Stimulated activated CD8-positive, alpha-beta memory T cell treated with anti-CD3 and anti-CD28 coated beads, Interleukin-4, amount 100 ng/mL, for 1 hour (primary cell): ENCODE results near the gene RBMS1.

Experiments
- DNase-seq, 2 donors: peaks; one replicate each; pipeline ENCODE4 v3.0.0-alpha.2; 2020; ENCODE audit warnings: low read depth in 2 of 2, low spot score in 1 of 2

The RBMS1 gene

DNA sequence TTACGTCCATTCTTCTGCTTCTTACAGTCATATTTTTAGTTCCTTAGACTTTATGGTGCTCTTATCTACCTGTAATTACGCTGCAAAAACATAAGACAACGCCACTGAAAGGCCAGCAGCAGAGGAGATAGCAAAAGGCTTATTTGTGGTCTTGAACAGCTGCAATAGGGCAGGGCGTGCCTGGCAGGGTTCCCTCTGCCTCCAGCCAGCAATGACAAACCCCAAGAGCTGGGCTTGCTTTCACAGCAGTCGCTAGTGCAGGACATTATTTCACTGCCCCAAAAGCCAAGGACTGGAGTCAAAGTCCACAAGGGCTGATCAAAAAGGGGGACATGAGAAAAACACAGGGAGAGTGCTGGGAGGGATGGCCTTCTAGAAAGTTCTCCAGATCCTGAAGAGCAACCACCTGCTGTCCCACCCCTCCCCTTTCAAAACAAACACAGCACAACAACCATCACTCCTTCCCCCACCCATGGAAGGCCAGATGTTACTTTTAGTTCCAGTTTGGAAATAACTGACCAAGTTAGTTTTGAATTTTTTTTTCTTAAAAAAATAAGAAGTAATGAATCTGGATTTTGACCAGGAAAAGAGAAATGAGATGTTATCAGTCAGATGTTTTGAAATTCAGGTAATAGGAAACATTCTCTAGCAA is 127.8 kb downstream of the RBMS1 start:
- no peak for DNase-seq

DNA sequence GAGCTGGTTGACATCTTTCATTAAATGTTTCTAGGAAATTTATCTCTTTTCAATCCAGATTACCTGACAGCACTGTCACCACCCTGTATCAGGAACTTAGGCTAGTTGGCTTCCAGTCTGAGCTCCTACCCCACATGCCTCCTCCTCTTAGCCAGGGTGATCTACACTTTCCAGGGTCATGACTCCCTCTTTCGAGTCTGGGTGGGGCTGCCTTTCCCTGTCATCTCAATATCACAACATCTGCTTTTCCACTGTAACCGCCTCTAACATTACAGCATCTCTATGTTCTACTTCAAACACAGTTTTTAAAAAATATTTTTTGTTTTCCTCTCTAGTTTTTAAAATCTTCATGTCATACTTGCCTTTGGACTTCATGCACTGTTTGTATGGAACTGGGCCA is 129.2 kb downstream of the RBMS1 start:
- DNase-seq, result no peak

DNA sequence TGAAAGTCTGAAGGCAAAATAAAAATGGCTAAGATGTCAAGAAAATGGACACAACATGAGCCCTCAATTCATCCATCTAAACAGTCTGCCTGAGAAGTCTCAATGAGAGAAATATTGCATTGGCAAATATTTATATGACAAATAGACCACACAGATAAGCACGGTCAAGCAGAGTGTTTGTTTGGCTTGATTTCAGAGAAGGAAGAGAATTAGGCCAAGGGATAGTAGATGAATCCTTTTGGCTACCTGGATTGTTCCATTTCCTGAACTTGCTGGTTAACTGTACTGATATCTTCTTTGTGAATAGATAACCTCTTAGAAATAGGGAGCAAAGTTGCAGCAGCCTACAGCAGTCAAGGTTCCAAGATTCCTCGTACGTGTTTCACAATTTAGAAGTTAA is 129.6 kb downstream of the RBMS1 start:
- DNase-seq, result no peak

DNA sequence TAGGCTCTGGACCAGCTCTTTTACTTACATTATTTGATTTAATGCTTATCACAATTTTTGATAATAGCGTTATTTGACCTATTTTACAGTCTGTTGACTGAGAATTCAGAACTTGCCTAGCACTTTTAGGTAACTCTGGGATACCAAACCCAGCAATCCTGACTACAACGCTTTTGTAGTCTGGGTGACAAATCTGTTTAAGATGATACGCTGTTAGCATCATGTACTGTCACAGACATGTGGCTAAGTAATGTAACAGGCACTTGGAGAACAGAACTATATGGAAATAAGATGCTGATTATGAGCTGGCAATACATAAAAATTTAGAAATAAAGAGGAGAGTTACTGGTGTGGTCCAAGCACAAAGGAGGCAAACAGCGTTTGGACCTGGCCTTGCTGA is 130.6 kb downstream of the RBMS1 start:
- no peak for DNase-seq

DNA sequence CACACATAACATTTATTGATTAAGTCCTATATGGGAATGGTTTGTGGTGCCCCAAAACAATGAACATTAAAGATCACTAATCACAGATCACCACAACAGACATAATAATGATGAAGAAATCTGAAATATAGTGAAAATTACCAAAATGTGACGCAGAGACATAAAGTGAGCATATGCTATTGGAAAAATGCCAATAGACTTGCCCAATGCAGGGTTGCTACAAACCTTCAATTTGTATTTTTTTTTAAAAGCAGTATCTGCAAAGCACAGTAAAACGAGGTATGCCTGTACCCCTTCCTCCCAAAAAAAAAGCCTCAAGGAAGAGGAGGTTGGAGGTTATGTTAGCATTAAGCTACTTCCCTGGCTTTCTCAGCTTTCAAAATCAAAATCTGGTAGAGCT is 131.1 kb downstream of the RBMS1 start:
- no peak for DNase-seq

DNA sequence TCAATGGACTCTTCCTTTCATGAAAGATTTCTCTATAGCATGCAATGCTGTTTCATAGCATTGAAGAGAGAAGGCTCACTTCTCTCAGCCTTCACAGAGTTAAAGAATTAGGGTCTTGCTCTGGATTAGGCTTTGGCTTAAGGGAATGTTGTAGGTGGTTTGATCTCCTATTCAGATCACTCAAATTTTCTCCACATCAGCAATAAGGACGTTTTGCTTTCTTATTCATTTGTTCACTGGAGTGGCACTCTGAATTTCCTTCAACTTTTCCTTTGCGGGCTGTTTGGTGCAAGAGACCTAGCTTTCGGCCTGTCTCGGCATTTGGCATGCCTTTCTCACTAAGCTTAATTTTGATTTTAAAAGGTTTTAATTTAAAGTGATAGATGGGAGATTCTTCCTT is 131.6 kb downstream of the RBMS1 start:
- DNase-seq, result no peak

DNA sequence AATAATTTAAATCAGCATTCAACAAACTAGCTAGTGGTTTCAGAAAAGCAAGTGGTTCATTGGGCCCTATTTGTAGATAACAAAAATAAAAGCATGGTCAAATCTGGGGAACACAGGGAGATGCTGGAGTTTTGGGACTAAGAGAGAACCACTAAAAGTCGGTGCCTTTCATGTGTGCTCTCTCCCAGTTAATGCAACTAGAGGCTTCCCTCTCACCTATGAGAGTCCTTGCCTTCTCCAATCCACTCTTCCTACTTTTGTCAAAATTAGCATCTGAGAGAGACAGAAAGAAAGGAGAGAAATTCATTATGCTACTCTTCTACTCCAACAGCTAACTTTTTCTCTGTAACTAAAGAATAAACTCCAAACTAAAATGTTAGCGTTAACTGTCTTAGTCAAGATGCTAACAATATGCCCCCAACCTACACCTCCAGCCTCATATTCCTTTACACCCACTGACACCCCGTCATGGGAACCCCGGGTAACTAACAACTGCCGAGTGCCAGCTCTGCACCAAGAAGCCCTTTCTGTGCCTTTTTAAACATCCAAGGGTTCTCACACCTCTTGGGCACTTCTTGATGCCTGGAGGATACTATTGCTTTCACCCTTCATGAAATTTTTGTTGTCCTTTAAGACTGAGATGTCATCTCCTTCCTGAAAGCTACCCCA is 133.4 kb downstream of the RBMS1 start:
- no peak for DNase-seq

DNA sequence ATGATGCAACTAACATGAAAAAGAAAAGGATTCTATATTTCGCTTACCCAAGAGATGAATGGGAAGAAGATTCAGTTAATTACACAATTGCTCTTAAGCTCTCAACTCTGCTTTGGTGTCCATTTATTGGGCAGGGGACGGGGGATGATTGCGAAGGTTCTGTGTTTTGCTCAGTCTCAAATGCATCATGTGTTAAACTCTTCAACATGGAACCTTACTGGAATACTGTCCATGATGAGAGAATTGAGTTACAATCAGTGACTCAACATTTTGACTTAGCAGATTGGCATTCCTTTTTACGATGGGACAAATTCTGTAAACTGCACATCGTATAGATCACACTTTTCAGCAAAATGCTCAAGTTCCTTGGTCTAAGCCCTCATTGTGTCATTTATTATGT is 135.6 kb downstream of the RBMS1 start:
- DNase-seq, result no peak

DNA sequence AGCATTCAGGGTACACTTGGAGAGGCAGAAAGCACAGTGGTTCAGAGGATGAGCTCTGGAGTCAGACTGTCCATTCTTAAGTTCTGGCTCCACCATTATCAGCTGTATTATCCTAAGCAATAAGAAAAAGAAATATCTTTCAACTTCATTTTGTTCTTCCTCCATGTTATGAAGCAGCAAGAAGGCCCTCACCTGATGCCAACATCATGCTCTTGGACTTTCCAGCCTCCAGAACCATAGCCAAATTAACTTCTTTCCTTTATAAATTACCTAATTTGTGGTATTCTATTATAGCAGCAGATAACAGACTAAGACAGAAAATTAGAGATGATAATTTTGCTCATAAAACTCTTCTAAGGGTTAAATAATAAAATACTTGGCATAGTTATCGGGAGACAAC is 137.1 kb downstream of the RBMS1 start:
- DNase-seq, result no peak

DNA sequence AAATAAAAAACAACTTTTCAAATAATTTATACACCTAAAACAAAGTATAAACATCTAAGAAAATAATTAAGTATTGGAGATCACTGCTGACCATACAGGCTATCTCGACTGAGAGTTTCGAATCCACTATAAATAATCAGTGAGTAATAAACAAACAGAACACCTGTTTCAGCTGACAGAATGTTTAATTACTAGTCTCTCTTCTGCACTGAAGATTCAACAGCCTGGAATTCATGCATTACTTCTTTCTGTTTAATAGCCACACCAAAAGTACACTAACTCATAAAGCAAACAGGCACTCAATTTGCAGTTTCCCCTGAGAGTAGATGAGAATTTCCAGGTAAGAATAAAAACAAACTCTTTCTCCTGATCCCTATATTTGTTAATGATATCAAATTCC is 138.5 kb downstream of the RBMS1 start:
- no peak for DNase-seq

DNA sequence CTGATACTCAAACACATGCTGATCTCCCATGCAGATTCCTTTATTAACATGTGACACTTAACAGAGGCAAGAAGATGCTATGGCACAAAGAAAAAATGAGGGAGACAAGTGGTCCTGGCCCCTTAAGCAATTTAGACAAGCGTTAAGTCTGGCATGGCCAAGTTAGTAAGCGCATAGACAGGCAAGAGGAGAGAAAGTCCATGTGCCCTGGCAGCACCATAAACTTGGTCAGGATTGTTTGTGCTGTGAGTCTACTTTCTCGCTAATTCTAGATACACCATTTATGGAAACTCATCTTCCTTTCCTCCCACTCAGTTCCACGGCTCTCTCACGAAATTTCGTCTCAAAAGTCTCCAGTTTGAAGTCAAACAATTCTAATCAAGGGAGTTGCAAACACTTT is 138.9 kb downstream of the RBMS1 start:
- DNase-seq, result no peak

DNA sequence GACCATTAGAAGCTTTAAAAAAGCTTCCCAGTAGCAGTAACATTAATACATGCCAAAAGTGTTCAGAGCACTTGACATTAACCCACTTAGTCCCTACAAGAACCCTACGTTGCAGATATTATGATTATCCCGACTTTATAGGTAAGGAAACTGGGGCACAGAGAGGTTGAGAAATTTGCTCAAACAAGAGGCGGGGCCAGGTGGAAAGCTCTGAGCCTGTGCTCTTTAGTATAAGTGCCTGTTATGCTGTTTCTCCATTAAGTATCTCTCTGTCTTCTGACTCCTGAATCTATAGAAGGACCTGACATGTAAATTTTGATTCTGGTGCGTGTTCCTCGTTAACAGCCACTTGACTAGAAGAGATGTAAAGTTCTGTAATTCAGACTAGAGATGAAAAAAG is 139.8 kb downstream of the RBMS1 start:
- DNase-seq, result no peak

DNA sequence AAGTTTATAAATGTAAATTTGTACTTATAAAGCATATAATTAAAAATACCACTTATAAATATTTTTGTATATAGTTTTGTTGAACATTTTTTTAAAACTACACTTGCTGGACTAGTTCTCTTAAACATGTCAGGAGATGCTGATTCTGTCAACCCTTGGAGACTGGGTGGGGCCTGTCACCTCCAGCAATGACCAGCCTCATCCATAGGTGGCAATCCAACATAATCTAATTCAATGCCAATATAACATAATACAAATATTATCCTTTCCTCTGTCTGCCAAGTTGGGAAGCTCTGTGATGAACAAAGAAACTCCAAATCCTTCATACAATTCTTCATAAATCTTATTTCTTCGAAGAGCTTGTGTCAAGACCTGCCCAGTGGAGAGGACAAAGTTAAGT is 140.4 kb downstream of the RBMS1 start:
- DNase-seq, result no peak

DNA sequence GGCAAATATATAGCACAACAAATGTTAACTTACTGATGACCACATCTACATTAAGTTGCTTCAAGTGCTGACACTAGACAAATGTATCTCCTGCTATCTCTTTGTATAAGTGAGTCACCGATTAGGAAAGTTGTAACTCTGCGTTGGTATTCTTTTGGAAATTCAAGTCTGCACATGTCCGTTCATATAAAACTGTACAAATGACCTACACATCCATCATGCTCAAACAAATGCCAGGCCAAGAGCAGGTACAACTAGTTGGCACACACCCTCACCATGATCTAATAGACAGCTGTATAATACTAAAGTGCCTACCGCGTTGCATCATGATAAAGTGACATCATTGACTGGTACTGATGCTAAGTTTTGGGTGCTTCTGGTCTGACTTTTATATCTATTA is 141.1 kb downstream of the RBMS1 start:
- DNase-seq, result no peak

DNA sequence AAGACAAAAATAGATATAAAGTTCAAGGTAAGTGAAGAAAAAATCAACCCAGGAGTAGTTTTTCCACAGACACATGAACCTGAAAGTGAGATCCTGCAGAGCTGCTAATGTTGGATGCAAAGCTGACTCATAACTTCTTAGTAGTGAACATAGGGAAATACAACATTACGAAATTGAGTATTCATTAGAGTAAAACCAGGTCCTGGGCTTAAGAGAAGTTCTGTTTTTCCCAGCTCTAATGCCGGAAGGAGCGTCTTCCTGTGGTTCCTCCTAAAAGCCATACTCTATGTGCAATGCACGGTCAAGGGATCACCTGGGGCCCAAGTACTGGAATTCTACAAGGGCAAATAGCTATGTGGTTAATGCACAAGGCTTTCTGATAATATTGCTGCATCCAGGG is 141.7 kb downstream of the RBMS1 start:
- DNase-seq, result no peak

DNA sequence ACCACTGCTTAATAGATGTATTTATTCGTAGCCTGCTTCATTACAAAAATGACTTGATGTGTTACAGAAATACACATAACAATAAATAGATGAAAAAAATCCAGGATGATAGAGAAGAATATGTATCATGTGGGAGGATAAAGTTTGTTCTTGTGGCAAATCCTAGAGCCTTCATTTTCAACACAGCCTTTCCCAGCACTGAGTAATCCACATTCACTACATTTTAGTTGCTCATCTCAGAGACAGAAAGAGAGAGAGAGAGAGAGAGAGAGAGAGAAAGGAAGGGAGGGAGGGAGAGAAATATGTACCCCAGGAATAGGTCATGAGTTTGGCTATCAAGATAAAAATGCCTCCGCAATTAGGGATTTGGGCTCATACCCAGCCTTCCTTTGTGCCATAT is 144.3 kb downstream of the RBMS1 start:
- no peak for DNase-seq

DNA sequence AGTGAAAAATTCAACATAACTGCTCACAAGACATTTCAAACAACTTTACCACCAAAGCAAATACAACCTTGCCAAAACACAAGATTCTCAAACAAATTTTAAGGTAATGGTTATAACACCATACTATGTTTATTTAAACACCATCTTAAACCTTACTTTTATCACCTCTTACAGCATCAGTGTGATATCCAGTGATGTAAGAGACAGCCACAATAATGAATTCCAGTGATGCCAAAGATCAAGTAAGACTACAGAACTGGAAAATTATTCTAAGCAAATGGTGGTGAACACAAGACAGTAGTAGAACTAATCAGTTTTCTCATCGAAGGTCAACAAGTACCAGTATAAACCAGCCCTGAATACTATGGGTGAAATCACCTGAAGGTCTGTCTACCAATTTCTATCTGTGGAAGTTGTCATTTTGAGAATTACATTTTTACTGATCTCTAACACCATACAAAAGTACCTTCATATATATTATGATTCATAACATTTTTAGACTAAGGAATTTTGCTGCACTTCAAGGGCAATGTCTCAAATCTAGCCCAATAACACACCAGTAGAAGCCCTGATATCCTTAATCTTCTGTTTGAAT is 146.2 kb downstream of the RBMS1 start:
- no peak for DNase-seq

DNA sequence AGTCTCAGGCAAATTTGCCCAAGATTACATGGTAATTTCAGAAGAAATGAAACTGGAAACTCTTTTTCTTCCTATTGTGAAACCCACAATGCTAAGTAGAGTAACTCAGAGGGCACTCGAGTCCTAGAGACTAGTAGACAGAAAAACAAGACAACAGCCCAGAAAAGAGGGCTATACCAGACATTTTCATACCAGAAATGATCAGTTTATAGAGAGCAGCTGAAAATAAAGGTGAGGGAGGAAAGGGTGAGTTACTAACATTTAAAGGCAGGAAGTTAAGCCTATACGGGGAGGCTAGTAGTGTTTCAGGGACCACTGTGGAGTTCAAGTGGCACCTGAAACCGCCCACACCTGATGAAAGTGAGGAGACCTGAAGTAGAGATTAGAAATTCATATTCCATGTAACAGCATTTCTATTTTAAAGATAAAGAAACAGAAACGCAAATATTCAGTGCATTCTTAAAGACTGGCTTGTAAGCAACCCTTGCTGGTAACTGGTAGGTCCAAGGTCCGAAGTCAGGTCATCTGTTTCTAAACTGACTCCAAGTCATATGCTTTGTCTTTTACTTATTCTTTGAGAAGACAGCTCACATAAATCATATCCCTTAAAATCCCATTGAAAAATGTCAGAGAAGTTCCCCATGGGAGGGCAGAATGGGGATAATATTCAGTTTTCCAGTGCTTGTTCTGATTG is 148.4 kb downstream of the RBMS1 start:
- no peak for DNase-seq

DNA sequence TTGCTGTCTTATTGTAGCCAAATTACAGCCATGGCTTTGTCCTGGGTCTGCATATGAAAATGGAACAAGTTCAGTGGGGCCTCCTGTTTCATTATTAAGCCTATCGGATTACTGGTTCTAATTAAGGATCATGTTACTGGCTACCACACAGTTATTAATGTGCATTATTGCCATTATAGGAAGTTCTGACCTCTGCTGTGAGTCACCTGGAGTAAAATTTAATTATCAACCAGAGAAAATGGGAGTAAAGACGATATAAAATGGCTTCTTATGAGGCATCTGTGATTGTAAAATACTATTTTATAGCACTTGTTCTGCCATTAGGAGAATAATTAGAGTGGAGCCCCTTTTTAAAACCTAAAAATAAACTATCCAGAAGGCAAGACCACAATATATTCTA is 150.2 kb downstream of the RBMS1 start:
- DNase-seq, result no peak

DNA sequence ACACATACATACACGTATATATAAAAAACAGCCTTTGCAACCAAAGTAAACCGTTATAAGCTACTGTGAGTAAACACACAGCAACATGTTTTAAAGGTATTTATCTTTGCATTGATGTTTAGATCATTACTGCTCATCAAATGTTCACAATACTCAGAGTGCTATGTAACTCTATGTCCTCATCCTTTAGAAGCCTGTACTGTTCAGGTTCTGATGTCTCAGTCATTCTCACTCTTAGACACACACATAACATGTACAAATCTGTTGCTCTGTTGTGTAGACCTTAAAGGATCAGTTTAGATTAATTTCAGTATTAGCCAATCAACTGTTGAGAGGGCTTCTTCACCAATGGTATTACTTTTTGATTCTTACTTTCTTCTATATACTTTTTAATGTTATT is 153.9 kb downstream of the RBMS1 start:
- no peak for DNase-seq

DNA sequence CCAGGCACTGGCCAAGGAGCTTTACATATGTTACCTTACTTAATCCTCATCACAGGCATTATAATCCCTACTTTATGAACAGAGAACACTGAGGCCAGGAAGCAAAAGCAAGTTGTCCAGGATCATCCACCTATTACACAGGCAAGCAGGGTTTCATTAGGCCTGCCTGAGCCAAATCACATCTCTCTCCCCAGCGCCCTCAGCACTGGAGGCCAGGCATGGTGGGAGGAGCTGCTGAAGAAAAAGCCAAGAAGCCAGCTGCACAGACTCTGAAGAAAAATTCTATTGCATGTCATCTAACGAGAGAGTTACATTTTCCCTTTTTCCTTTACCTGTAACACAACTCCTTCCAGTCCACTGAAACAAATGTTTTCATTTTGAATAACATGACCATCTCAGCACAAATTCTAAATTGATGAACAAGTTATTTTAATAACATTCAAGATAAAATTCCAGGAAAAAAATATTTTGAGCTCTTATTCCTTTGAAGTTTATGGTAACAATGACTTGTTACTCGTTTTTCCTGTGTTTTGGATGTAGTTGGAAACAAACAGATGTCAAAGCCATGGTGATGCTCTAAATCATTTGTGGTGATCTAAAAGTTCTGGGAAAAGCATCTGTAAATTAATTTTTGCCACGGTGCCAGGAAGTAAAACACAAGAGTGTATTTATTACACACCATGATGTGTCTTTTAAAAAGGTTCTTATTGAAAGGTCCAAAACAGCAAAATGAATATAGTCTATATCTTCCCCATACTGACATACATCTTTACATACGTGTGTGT is 154.5 kb downstream of the RBMS1 start:
- DNase-seq, result no peak

DNA sequence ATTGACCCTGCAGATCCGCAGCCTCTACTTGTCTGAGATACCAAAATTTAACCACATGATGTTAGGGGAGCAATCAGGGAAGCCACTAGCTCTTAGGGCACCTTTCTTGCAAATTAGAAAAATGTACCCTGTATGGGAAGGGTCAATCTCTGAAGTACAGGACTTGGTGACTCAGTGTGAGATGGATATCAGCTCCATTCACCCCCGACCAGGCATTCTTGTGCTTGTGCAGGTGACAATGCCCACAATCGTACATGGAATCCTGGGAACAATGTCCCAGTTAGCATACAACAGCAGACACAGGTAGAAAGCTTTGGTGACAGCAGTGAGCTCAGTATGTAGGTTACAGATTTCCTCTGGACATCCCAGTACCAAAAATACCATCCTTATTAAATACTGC is 155.9 kb downstream of the RBMS1 start:
- no peak for DNase-seq
